Measurements from ENCODE around the gene LRSAM1.

Gene LRSAM1

DNA sequence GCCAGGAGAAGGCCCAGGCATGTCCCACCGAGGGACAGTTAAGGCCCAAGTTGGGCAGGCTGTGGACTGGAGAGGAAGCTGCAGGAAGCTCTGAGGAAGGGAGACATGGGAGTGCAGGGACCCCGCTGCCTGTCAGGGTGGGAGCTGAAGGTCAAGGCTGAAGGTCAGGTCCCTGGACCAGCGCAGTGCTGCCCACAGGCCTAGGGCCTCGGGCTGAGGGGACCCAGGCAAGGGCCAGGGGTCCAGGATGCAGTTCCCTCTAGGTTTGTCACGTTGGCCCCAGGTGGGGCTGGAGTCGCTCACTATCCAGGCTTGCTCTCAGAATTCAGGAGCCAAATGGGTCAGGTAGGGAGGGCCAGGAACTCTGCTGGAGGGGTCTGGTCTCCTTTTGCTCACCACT is 84.1 kb downstream of the LRSAM1 start:
- no peak for DNase-seq (ENCODE audit: low read depth)

DNA sequence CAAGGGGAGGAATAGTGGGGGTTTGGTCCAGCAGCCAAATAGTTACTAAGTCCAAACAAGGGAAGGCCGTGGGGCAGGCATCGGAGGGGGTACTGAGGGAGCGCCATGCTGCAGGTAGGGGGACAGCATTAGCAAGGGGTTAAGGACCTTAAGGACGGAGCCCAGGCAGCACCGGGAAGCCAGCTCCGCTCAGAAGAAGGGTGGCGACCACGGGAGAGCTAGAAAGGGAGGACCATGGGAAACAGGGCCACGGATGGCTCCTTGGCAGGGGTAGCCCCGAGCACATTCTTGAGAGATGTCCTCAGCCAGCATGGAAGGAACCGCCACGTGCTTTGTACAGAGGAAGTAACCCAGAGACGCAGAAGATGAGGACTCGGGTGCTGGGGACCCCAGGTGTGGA is 84.5 kb downstream of the LRSAM1 start:
- DNase-seq (ENCODE audit: low read depth), result peak; percentile 48

DNA sequence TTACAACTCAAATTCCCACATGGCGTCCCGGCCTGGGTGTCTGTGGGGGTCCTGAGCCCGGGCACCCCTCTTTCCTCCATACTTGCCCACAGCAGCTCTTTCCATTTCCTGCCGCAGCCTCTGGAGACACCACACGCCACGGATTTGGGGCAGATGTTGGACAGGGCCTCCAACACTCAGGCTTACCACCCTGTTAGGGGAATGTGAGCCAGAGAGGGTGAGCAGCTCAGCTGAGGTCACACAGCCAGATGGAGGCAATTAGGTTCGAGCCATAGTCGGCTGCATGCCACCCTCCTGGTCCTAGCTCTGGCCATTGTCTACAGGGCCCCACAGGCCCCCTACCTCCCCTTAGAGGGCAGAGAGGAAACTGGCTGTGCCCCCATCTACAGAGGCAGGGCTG is 85.2 kb downstream of the LRSAM1 start:
- peak; percentile 44 for DNase-seq (ENCODE audit: low read depth)

DNA sequence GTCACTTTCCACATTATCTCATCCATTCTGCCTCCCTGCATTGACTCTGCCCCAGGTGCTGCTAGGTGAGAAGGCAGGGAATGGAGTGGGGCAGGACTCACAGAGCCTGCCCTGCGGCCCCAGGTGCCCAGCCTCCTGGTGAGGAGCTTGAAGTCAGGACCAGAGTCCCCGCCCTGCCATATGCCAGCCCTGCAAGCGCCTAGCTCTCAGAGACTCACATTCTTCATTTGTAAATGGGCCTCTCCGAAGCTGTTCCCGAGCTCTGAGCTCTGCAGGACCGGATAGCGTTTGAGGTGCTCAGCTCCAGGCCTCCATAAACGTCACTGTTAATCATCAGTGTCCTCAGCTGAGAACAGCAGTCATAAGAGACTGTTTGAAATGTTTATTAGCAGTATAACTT is 85.7 kb downstream of the LRSAM1 start:
- no peak for DNase-seq (ENCODE audit: low read depth)

DNA sequence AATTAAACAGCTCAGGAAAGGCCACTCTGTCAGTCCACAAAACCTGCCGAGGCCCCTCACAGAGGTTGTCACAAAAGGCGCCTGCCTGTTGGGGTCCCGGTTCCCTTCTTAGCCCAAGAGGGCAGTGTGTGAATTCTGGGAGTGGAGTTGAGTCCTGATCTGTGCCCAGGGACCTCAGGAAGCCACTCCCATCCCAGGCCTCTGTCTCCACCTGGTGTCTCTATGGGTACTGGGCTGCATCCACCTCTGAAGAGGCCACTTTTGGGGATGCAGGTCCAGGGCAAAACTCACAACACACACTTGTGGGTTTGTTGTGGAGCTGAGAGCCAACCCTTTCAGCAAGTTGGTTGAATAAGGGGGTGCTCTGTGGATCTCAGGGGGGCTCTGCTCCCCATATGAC is 86.5 kb downstream of the LRSAM1 start:
- DNase-seq (ENCODE audit: low read depth), result no peak

DNA sequence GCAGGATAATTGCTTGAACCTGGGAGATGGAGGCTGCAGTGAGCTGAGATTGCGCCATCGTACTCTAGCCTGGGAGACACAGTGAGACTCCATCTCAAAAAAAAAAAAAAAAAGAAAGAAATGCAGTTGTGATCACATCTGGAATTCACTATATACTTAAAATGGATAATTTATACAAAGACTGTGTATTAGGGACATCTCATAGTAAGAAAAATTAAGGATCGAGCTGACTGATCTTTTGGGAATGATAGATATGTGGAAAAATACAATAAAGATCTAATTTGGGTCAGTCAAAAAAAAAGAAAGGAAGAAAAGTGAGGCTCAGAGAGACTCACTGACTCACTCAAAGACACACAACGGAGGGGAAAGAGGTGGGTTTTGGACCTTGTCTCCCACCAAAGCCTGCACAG is 87.5 kb downstream of the LRSAM1 start:
- DNase-seq (ENCODE audit: low read depth), result peak; percentile 84

DNA sequence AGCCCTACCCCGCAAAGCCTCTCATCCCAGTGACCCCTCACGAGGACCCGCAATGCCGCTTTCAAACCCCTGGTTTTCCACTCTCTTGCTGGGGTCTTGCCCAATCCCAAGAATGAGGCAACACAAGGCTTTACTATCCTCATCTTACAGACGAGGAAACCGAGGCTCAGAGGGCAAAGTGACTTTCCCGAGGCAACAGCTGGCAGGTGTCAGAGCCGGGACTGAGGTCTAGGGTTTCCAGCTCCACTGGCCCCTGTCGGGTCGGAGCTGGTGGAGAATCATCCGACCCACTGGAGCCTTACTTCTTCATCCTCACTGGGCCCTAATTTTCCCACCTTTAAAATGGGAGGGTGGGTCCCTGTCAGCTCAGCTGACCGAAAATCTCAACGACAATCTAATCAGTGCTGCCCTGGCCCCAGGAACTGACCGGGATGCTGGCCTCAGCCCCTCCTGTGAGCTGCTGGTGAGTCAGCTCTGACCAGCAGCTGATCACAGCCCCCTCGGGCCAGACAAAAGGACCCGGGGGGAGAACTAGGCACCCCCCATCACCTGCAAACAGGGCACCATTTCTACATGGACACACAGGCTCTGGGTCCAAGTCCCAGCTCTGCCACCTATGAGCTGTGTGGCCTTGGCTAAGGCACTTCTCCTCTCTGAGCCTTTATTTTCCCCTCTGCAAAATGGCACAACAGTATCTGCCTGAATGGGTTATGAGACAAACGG is 88.1 kb downstream of the LRSAM1 start:
- no peak for DNase-seq (ENCODE audit: low read depth)

DNA sequence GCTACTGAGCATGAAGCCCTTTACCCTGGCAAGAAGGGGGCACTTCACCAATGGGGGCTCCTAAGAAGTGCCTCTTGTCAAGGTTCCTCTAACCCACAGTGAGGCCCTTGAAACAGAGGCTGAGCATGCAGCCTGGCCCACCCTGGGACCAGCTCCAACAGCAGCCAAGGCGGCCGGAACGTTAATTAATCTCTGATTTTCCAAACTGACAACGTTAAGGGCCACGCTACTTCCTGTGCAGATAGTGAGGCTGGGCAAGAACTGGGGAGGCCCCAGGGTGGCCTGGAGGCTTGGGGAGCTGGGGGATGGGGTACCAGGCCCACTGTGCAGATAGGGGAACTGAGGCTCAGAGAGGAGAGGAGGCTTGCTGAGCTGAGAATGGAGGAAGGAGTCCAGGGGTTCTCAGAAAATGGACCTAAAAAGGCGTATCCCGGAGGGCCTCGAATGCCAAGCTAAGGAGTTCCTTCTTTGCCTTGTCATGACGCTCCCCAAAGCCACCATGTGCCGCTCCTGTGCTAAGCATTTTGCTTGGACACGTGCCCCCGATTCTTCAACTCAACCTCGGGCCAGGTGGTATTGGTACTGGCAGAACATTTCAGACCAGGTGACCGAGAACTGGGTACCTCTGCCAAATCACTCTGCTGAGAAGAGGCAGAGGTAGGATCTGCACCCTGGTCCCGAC is 88.8 kb downstream of the LRSAM1 start:
- no peak for DNase-seq (ENCODE audit: low read depth)

DNA sequence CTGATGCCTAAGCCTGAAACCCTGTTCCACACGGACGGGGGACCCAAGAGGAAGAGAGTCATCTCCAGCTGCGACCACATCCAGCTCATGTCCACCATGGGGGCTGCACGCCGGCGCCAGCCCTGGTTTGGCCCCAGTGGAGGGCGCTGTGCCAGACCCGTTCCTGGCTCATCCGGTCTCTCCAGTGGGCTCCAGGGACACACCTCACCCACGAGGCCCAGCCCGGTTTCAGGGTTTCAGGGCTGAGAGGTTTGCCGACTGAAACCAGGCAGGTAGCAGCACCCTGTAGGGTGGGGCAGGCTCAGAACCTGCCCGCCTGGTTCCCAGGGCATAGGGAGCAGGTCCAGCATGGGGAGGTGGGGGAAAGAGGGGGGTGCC is 89.3 kb downstream of the LRSAM1 start:
- no peak for DNase-seq (ENCODE audit: low read depth)

DNA sequence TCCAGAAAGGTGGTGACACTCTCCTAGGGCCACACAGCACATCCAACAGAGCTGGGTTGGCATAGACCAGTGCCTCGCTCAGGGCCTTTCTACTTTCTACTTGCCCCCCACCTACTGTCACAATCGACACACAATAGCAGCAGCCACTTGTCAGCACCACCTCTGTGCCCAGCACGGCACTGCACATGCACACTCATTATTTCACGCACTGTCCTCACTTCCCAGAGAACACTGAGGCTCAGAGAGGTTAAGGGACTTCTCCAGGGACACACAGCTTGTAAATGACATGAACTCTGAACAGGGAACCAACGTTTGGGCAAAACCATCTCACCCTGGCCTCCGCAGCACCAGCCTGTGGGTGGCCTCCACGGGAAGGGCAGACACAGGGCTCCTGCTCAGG is 89.9 kb downstream of the LRSAM1 start:
- no peak for DNase-seq (ENCODE audit: low read depth)

DNA sequence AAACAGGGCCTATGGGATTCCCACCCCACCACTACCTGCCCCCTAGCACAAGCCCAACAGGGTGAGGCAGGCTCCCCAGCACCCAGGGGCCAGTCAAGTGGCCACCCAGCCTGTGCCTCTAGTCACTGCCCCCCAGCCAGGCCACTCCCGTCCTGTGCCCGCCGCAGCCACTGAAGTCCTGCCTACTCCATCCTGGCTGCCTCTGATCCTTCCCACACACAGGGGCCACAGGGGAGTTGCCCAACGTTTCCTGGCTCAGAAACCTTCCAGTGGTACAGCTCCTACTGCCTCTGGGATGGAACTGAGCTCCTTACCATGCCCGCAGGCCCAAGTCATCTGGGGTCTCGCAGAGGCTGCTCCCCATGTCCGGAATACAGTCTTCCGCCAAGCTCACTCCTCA is 90.6 kb downstream of the LRSAM1 start:
- peak; percentile 96 for DNase-seq (ENCODE audit: low read depth)

DNA sequence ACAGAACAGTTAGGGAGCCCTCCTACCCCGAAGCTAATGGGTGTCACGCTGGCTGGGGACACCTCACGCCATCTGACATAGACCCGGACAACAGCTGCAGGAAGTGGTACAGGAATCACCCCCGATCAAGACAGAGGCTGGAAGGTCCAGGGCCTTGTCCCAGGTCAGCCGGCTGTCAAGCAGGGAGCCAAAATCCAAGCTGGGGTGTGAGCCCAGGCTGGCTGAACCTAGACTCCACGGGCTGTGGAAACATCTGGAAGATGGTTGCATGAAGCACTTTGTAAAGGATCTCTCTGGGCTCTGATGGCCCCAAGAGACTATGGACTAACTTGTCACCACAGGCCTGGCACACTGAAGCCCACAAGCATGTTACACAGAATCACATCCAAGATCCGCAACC is 91.9 kb downstream of the LRSAM1 start:
- peak; percentile 74 for DNase-seq (ENCODE audit: low read depth)

DNA sequence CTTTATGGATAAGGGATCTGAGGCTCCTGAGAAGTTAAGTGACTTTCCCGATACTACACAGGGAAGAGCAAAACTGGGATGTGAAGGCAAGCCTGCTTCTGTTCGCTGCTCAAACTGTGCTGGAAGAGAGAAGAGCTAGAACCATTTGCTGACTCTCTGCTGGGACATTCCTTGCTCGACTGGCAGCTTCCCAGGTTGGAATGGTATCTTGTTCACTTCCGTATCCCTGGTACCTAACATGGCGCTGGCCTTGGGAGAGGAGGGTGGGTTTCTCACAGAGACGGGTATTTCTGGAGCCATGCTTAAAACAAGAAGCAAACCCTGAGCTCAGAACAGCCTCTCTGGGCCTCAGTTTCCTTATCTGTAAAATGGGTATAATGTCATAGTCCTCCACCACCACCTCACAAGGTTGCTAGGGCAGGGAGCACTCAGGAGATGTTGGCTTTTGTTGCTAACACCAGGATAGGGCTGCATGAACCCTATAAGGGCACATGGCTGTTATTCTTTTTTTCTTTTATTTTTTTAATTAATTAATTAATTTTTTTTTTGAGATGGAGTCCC is 92.7 kb downstream of the LRSAM1 start:
- peak; percentile 38 for DNase-seq (ENCODE audit: low read depth)

DNA sequence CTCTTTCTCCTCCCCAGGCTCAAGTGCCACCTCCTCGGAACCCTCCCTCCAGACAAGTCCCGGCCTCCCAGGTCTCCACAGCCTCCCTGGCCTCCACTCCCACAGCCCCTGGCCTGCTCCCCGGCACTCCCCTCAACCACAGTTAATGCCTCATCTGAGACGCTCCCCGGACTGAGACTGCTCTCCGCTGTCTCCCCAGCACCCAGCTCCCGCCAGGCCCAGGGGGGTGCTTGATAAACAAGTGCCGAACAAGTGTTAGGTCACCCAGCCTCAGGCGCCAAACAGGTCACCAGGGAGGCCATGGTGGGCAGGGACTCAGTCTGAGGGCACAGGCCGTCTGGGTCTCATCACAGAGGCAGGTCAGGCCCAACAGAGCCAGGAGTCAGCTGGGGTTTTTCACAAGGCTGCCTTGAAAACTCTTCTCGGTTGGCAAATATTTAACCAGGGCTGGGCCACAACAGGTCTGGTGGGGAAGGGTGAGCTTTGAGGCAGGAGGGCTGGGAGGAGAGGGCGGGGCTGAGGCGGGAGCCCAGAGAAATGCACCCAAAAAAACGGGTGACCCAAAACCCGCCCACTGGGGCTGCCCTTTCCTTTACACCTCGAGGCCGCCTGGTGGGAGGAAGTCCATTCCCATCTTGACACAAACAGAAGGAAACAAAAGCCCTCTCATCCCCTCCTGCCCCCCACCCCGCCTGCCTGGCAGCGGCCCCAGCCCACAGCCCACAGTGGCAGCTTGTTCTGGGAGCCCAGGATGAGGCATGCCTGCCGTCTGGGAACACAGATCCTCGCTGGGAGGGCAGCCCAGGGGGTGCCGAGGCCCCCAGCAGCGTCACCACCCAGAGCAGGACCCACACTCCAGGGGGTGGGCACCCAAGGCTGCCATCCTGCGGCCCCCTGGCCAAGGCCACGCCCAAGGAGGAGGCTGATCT is 94.2 kb downstream of the LRSAM1 start:
- DNase-seq (ENCODE audit: low read depth), result peak; percentile 72

DNA sequence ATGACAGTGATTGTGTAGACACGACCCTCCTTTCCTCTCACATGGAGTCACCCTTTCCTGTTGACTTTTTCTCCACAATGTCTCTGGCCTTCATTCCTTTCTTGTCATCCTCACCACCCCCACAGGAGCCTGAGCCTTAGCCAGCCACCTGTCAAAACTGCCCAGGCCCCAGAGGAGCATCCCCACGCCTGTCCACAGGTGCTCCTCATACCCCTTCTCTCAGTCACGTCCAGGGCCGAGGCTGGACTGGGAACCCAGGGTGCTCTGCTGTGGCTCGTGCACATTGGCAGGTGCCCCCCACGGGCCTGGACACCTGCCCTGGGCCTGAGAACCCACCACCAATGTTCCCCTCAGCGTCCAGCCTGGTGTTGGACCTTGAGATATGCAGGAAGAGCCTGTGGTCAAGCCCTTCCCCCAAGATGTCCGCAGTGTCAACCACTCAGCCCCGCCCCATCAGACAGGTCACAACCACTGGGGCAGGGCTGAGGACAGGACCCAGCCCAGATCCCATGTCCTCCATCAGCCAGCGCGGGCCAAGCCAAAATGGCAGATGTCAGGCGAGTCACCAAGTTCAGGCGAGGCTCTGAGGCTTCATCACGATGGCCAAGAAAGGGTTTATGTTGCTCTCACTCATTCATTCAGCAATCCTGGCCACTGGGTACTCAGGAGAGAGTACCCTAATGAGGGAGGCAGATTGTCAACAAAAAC is 95.0 kb downstream of the LRSAM1 start:
- DNase-seq (ENCODE audit: low read depth), result no peak

DNA sequence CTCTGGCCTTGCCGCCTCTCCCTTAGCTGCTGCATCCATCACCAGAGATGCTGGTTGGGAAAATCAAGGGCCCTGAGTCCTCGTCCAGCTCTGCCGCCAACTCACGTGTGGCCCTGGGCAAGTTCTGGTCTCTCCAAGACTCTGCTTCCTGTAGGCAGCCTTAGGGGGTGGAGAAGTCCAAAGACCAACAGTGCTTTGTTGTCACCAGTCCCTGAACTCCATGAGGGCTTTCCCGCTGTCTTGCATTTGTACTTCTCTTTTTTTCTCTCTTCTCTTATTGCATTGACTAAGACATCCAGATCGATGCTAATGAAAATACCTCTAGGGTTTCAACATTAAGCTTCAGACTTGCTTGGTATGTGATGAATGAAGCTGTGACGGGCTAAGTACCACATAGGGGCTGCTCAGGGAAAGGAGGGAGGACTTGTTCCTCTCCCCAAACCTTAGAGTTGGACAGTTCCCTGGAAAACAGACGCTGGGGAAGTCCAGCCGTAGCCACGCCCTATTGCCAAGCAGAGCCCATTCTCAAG is 97.1 kb downstream of the LRSAM1 start:
- peak; percentile 53 for DNase-seq (ENCODE audit: low read depth)

DNA sequence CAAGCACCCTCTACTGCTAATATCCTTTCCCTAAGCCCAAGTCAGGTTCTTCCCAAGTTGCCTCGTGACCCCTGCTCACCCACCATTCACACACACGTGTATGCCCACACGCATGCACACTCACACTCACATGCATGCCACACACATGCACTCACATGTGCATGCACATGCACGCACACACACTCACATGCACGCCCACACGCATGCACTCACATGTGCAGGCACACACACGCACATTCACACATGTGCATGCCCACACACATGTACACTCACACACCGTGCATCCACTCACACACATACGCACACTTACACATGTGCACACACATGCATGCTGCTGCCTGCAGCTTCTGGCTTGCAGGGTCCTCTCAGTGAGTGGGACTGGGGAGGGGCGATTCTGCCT is 97.9 kb downstream of the LRSAM1 start:
- no peak for DNase-seq (ENCODE audit: low read depth)

DNA sequence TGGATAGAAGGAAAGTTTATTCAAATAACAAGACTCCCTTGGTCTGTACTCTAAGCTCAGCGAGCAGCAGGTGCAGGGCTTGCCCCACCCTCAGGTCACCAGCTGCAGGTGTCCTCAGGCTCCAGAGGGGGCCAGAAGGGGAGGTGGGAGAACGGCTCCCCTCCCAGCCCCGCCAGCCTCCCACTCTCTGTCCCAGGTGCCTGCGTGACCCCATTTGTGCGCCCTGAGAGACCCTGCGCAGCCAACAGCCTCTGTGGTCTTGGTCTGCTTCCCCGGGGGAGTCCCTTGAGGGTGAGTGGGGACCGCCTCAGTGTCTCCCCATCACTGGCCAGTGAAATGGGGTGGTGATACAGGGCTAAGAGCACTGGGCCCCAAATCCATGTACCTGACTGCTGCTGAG is 98.4 kb downstream of the LRSAM1 start:
- no peak for DNase-seq (ENCODE audit: low read depth)

DNA sequence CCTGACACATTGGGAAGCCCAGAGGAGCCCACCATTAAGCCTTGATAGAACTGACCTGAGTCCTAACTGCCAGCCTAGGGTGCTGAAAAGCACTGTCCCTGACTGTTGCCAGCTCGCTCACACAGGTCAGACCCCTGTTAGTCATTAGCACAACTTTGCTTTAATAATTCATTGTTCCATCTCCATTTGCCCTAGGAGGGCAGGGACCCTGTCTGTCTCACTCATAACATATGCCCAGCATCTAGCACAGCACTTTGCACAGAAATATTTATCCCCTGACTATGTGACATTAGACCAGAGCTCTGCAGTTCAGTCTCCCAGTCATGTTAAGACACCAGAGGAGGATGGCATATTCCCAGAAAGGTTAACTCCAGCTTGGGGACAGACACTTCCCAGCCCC is 99.0 kb downstream of the LRSAM1 start:
- no peak for DNase-seq (ENCODE audit: low read depth)

DNA sequence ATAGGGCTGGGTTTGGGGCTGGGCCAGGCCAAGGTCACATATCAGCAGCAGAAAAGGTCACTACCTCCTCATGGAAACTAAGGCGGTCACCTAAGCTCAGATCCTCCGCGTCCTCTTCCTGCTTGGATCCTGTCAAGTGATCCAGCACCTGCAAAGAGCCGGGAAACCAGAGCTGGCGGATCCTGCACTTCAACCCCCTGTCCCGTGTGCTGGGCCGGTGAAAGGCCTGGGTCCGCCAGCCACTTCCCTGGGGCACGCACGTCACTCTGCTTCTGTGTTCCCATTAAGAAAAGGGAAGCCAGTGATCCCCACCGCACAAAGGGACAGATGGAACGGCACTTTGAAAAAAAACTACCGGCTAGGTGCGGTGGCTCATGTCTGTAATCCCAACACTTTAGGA is 99.4 kb downstream of the LRSAM1 start:
- no peak for DNase-seq (ENCODE audit: low read depth)
